IPS DF 6.9 (cell line): ENCODE measurements around the gene GANAB.
A peak's percentile ranks its signal among the peaks of the same experiment; 100 is the strongest.
"Not testable (repeated sequence)": the region's sequence is repeated elsewhere in the genome, so short reads cannot be mapped to it uniquely, and the experiment has no call there.

ENCODE experiments used
- DNase-seq: peaks from one replicate; pipeline ENCODE4 v3.0.0-alpha.2; 2013; ENCODE audit warnings: low read depth, low spot score
- H3K27ac ChIP-seq: one replicate; pipeline ENCODE4 v1.5.1; 2013; ENCODE audit warnings: low read length, control low read depth
- H3K27me3 ChIP-seq: 2 replicates; pipeline ENCODE4 v1.6.1; 2013; ENCODE audit warnings: mild to moderate bottlenecking, low read length; ENCODE audit not compliant: control insufficient read depth, insufficient read depth
- H3K36me3 ChIP-seq: 2 replicates; pipeline ENCODE4 v1.6.1; 2013; ENCODE audit warnings: low read length; ENCODE audit not compliant: control insufficient read depth, insufficient read depth
- H3K4me1 ChIP-seq: 2 replicates; pipeline ENCODE4 v1.6.1; 2013; ENCODE audit warnings: low read length; ENCODE audit not compliant: control insufficient read depth, insufficient read depth
- H3K4me3 ChIP-seq: 2 replicates; pipeline ENCODE4 v1.5.1; 2013; ENCODE audit warnings: mild to moderate bottlenecking, low read length
- H3K9me3 ChIP-seq: 2 replicates; pipeline ENCODE4 v1.6.1; 2013; ENCODE audit warnings: low read length, inconsistent platforms; ENCODE audit not compliant: control insufficient read depth, insufficient read depth
- WGBS: extraction: QIAGEN DNeasy Blood & Tissue Kit; methylation state at CpG from one replicate; pipeline ENCODE4 v1.1.7; 2013; ENCODE audit warnings: mixed read lengths, missing lambda C conversion rate; ENCODE audit not compliant: insufficient read length, insufficient coverage; 5-methylcytosine and 5-hydroxymethylcytosine counted together

GANAB gene

GRCh38 chr11:62666259-62666926, 20.0 kb upstream of the GANAB start:
- no CpG with 5 or more reads among the region's 16 CpGs for WGBS
- H3K4me3 ChIP-seq: peak overlapping the region; percentile 81; the same call in 1 of the 2 replicates
- H3K36me3 ChIP-seq: peaks cover 4% of the 10 kb centered on the region; the same call in 1 of the 2 replicates
- DNase-seq: no peak
- H3K9me3 ChIP-seq: no peaks in the 10 kb centered on the region
- H3K27ac ChIP-seq: no peak overlapping the region
- peaks cover 2% of the 10 kb centered on the region; the same call in 1 of the 2 replicates for H3K4me1 ChIP-seq
- H3K27me3 ChIP-seq: no peaks in the 10 kb centered on the region

- Histone ChIP-seq H3K4me1 (peaks cover 2% of the 10 kb centered on the region; the same call in 1 of the 2 replicates), H3K4me3 (peak overlapping the region; percentile 81), H3K36me3 (peaks cover 4% of the 10 kb centered on the region; the same call in 1 of the 2 replicates), H3K27me3 (no peaks in the 10 kb centered on the region), H3K27ac (no peak overlapping the region), H3K9me3 (no peaks in the 10 kb centered on the region)
- DNase-seq: no peak
- WGBS: no CpG with 5 or more reads among the region's 39 CpGs
Observed at GRCh38 chr11:62665599-62666258, 19.3 kb upstream of the GANAB start.

DNA sequence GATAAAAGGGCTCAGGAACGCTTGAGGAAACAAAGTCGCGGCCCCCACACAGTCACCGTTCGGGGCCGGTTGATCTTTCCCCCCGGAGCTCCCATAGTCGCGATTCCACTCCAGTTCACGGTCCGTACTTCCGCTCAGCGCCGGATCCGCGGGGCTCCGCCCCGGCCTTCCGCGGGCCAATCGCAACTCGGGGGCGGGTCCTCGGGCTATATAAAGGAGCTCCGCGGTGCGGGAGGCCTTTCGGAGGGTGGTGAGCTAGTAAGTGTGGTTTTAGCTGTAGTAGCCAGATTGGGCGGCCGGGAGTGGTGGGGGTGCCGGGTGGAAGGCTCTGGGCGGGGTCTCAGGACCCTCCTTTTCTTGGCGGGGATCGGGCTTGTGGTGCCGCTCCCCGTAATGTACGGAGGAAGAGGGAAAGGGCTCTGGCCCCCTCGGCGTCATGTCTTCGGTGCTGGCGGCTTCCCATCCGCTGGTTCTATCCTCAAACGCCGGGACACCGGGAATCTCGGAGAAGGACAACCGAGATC, 18.7 kb upstream of the GANAB start, which contains the start of the genes C11orf98 and CSKMT:
Gene C11orf98 (minus strand): TSS at position 136 of the 524 bp plus-strand sequence. CDS start 41 bp downstream, at position 95.
Gene CSKMT (plus strand): TSS at position 238 of the 524 bp plus-strand sequence. CDS start 568 bp downstream, outside the sequence.
- peak within 1 kb of the TSS; percentile 81 for H3K4me3 ChIP-seq
- DNase-seq: peak; percentile 60
- peaks cover 2% of the 10 kb centered on the region; the same call in 1 of the 2 replicates for H3K4me1 ChIP-seq
- no peaks in the 10 kb centered on the region for H3K27me3 ChIP-seq
- H3K9me3 ChIP-seq: no peaks in the 10 kb centered on the region
- no CpG with 5 or more reads among the region's 47 CpGs for WGBS
- peaks cover 4% of the 10 kb centered on the region; the same call in 1 of the 2 replicates for H3K36me3 ChIP-seq
- no peak within 1 kb of the TSS for H3K27ac ChIP-seq

- Histone ChIP-seq H3K4me3 (peak overlapping the region; percentile 81), H3K36me3 (peaks cover 4% of the 10 kb centered on the region; the same call in 1 of the 2 replicates), H3K9me3 (no peaks in the 10 kb centered on the region), H3K27me3 (no peaks in the 10 kb centered on the region), H3K4me1 (peaks cover 2% of the 10 kb centered on the region; the same call in 1 of the 2 replicates), H3K27ac (no peak overlapping the region)
- no CpG with 5 or more reads among the region's 36 CpGs for WGBS
- DNase-seq: no peak
Observed at GRCh38 chr11:62664405-62665074, 18.1 kb upstream of the GANAB start.

GRCh38 chr11:62656796-62657429, 10.5 kb upstream of the GANAB start:
- H3K4me1 ChIP-seq: no peaks in the 10 kb centered on the region
- H3K36me3 ChIP-seq: no peaks in the 10 kb centered on the region
- no peak for DNase-seq
- no peak overlapping the region for H3K27ac ChIP-seq
- H3K9me3 ChIP-seq: no peaks in the 10 kb centered on the region
- H3K4me3 ChIP-seq: no peak overlapping the region
- H3K27me3 ChIP-seq: no peaks in the 10 kb centered on the region
- WGBS: no CpG with 5 or more reads among the region's 5 CpGs

DNA sequence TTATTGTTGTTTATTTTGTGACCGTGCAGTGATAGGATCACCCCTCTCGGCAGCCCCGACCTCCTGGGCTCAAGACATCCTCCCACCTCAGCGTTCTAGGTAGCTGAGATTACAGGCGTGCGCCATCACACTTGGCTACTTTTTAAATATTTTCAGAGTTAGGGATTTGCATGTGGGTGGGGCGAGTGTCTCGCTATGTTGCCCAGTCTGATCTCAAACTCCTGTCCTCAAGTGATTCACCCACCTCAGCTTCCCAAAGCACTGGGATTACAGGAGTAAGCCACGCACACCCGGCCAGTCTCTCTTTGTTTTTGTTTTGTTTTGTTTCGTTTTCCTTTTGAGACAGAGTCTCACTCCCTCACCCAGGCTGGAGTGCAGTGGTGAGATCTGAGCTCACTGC, 7.9 kb upstream of the GANAB start:
- H3K27me3 ChIP-seq: no peaks in the 10 kb centered on the region
- no peaks in the 10 kb centered on the region for H3K9me3 ChIP-seq
- peaks cover 4% of the 10 kb centered on the region for H3K36me3 ChIP-seq
- no peaks in the 10 kb centered on the region for H3K4me1 ChIP-seq
- no peak for DNase-seq
- WGBS: 100% methylated on average over 1 of the region's 11 CpGs
- H3K4me3 ChIP-seq: no peak overlapping the region
- no peak overlapping the region for H3K27ac ChIP-seq

DNA sequence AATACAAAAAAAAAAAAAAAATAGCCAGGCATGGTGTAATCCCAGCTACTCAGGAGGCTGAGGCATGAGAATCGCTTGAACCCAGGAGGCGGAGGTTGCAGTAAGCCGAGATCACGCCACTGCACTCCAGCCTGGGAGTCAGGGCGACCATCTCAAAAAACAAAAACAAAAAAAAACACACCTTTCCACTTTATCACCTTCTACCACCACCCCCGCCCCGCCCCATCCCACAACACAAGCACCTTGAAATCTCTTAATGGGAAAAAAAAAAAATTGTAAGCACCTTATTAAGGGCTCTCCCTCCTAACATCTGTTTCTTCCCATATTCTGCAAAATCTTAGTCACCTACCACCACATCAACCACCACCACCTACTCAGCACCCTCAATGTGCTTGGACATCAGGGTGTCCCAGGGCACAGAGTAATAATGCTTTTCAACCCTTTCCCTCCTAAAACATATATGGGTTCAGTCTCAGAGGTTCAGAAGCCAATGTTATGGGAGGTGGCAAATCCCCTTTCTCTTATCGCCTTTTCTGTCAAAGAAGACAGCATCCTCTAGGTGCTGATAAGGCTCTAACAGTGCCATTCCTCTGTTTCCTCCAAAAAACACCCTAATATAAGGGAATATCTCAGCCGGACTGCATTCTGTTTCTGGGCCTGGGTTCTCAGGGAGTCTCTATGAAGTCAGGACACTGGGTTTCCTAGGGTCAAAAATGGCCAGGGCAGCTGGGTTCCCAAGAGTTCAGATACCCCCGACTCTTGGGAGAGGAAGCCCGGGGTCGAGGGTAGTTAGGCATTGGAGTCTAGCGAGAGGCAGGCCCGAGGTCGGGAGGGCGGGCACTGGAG, 6.0 kb upstream of the GANAB start:
- Histone ChIP-seq H3K9me3 (no peaks in the 10 kb centered on the region), H3K27me3 (no peaks in the 10 kb centered on the region), H3K27ac (no peak overlapping the region), H3K36me3 (peaks cover 13% of the 10 kb centered on the region), H3K4me3 (peak overlapping the region; percentile 98), H3K4me1 (no peaks in the 10 kb centered on the region)
- WGBS: no CpG with 5 or more reads among the region's 16 CpGs
- DNase-seq: no peak

- H3K27ac ChIP-seq, H3K4me1 ChIP-seq, H3K9me3 ChIP-seq, DNase-seq, H3K4me3 ChIP-seq, H3K27me3 ChIP-seq: not testable (repeated sequence)
- WGBS: no CpG with 5 or more reads among the region's 12 CpGs
- peaks cover 13% of the 10 kb centered on the region for H3K36me3 ChIP-seq
Observed at GRCh38 chr11:62650283-62650682, 3.9 kb upstream of the GANAB start.

- no peaks in the 10 kb centered on the region for H3K4me1 ChIP-seq
- H3K36me3 ChIP-seq: peaks cover 13% of the 10 kb centered on the region
- H3K27me3 ChIP-seq: no peaks in the 10 kb centered on the region
- DNase-seq: no peak
- no peak overlapping the region for H3K4me3 ChIP-seq
- WGBS: no CpG with 5 or more reads among the region's 11 CpGs
- H3K27ac ChIP-seq: no peak overlapping the region
- no peaks in the 10 kb centered on the region for H3K9me3 ChIP-seq
Observed at GRCh38 chr11:62649486-62649885, 3.1 kb upstream of the GANAB start.
